Measurements from ENCODE around the gene DAP3. TPM values are rescaled to one million over a fixed set of nuclear protein-coding genes. Genes with fewer than 3 reads are reported as not detected.
"Not testable (repeated sequence)": the region's sequence is repeated elsewhere in the genome, so short reads cannot be mapped to it uniquely, and the experiment has no call there.

Gene DAP3
- total and polyA plus RNA-seq, 10 of the 15 experiments (the other 5 are each of a cell fraction or from before 2014, with no cell fraction given), result 60.0 to 223 (median 138) TPM

DNA sequence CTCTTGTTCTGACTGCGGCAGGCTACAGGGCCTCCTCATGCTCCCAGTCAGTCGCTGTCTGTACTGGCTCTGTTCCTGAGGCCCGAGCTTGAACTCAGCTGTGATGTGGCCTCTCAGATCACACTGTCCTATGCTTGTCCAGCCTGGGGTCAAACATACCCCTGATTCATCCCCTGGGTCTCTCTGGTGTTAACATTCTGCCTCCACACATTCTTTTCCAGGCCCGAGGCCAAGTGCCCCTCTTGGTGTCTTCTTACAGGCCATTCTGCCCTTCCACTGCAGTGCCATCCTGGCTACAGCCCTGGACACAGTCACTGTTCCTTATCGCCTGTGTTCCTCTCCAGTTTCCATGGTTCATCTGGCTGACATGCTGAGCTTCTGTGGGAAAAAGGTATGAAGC lies 59.2 kb downstream of the DAP3 start:
- H3K27me3 ChIP-seq (replicated peaks in 1 of 2; ENCODE audit: control insufficient read depth in 2 of 2, insufficient read depth in 2 of 2, low read length in 1 of 2); ATAC-seq; intact Hi-C loops (cut with micrococcal nuclease; ENCODE audit: unreplicated experiment); H3K4me2 ChIP-seq (ENCODE audit: control insufficient read depth, insufficient read depth); BruUV-seq (replicated peaks); SMC1A ChIA-PET (ENCODE audit: uncharacterized antibody, unreplicated experiment); CTCF ChIA-PET; FAIRE-seq; H3K9ac ChIP-seq (ENCODE audit: control insufficient read depth, insufficient read depth, low read length); H3K9me3 ChIP-seq (replicated peaks; ENCODE audit: control insufficient read depth, insufficient read depth, low read length); DNase-seq (ENCODE audit: low read depth, low spot score); H3K27ac ChIP-seq (ENCODE audit: control insufficient read depth, insufficient read depth); H2AFZ ChIP-seq (ENCODE audit: control insufficient read depth, low read depth, low read length); RAD21 ChIA-PET (ENCODE audit: unreplicated experiment); H3K36me3 ChIP-seq (ENCODE audit: control insufficient read depth in 2 of 2, insufficient read depth in 2 of 2, low read length in 1 of 2); H3K4me1 ChIP-seq (ENCODE audit: control insufficient read depth, insufficient read depth, low read length); H4K20me1 ChIP-seq (ENCODE audit: control insufficient read depth, insufficient read depth); H3K79me2 ChIP-seq (ENCODE audit: control insufficient read depth, insufficient read depth, low read length); H3K4me3 ChIP-seq; in situ Hi-C loops (cut with MboI); POLR2A ChIA-PET: not testable (repeated sequence)
- 73% methylated on average over 5 of the region's 5 CpGs for WGBS (ENCODE audit: insufficient coverage, insufficient replicate concordance, low lambda C conversion rate, missing lambda C conversion rate)

DNA sequence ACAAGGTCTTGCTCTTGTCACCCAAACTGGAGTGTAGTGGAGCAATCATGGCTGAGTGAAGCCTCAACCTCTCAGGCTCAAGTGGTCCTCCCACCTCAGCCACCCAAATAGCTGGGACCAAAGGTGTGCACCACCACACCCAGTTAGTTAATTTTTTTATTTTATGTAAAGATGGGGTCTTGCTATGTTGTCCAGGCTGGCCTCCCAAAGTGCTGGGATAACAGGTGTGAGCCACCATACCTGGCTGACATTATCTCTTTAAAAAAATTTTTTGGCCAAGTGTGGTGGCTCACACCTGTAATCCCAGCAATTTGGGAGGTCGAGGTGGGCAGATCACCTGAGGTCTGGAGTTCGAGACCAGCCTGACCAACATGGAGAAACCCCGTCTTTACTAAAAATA lies 70.1 kb downstream of the DAP3 start:
- BruUV-seq (replicated peaks); H3K9ac ChIP-seq (ENCODE audit: control insufficient read depth, insufficient read depth, low read length); H3K4me1 ChIP-seq (ENCODE audit: control insufficient read depth, insufficient read depth, low read length); SMC1A ChIA-PET (ENCODE audit: uncharacterized antibody, unreplicated experiment); H4K20me1 ChIP-seq (ENCODE audit: control insufficient read depth, insufficient read depth); H3K4me3 ChIP-seq; POLR2A ChIA-PET; H3K4me2 ChIP-seq (ENCODE audit: control insufficient read depth, insufficient read depth); DNase-seq (ENCODE audit: low read depth, low spot score); RAD21 ChIA-PET (ENCODE audit: unreplicated experiment); H3K79me2 ChIP-seq (ENCODE audit: control insufficient read depth, insufficient read depth, low read length); CTCF ChIA-PET; H2AFZ ChIP-seq (ENCODE audit: control insufficient read depth, low read depth, low read length); in situ Hi-C loops (cut with MboI); FAIRE-seq; ATAC-seq; intact Hi-C loops (cut with micrococcal nuclease; ENCODE audit: unreplicated experiment); H3K27me3 ChIP-seq (replicated peaks in 1 of 2; ENCODE audit: control insufficient read depth in 2 of 2, insufficient read depth in 2 of 2, low read length in 1 of 2); H3K27ac ChIP-seq (ENCODE audit: control insufficient read depth, insufficient read depth); H3K9me3 ChIP-seq (replicated peaks; ENCODE audit: control insufficient read depth, insufficient read depth, low read length): not testable (repeated sequence)
- WGBS (ENCODE audit: insufficient coverage, insufficient replicate concordance, low lambda C conversion rate, missing lambda C conversion rate), result 100% methylated on average over 3 of the region's 3 CpGs
- H3K36me3 ChIP-seq (ENCODE audit: control insufficient read depth in 2 of 2, insufficient read depth in 2 of 2, low read length in 1 of 2), result peaks cover 5 to 25% of the 10 kb centered on the region in 2 experiments

Measured in GM12878 (cell line).